ENCODE results near the gene PLEKHA1. TPM values are rescaled to one million over a fixed set of nuclear protein-coding genes. Genes with fewer than 3 reads are reported as not detected.

PLEKHA1 gene
- polyA plus RNA-seq, 4 donors: 15.4 to 64.7 (median 23.7) TPM

- no peak for DNase-seq
- H3K27ac ChIP-seq (ENCODE audit: low read depth in 1 of 3, low read length in 2 of 3): no peak overlapping the region
- FAIRE-seq: no peak
- no peak overlapping the region for H3K4me3 ChIP-seq (ENCODE audit: low read depth in 1 of 3, low read length in 3 of 3)
- H3K36me3 ChIP-seq (ENCODE audit: control insufficient read depth in 3 of 3, insufficient read depth in 2 of 3, low read depth in 1 of 3, low read length in 3 of 3): no peaks in the 10 kb centered on the region
- peaks cover 0 to 20% (median 0%) of the 10 kb centered on the region in 3 donors for H3K4me1 ChIP-seq (ENCODE audit: control insufficient read depth in 3 of 3, insufficient read depth in 2 of 3, low read depth in 1 of 3, low read length in 2 of 3)
- no peaks in the 10 kb centered on the region for H3K27me3 ChIP-seq (ENCODE audit: control insufficient read depth in 3 of 3, insufficient read depth in 3 of 3, low read length in 3 of 3)
- H3K9me3 ChIP-seq (ENCODE audit: control insufficient read depth in 2 of 2, insufficient read depth in 1 of 2, low read depth in 1 of 2, low read length in 1 of 2): no peaks in the 10 kb centered on the region
Observed at GRCh38 chr10:122445904-122446303, 71.4 kb downstream of the PLEKHA1 start.

DNA sequence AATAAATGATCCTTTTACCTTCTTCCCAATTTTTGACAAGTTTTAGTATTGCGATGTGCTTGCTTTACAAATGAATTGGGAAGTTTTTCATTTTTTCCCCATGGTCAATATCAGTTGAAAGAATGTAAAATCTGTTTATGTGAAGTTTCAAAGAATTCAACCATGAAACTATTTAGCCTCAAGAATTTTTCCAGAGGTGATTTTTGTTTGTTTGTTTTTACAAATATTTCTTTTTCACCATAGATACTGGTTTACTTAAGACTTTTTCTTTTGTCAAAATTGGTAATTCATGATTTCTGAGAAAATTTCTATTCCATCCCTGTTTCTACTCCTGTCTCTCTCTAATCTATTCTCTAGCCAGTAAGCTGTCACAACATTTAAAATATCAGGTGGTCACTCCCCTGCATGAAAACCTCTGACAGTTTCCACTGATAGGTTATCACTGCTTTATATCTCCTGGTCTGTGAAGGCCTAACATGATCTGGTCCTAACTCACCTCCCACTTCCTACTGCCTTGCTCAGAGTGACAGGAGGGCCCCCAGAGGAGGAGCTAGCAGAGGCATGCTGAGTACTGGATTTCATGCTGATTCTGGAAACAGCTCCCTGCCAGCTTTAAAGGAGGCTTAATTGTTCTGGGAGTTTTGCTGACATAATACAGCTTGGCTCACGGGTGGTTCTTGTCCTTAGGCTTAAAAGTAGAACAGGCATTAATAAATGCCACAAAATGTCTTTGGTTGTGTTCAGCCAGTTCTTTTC lies 72.3 kb downstream of the PLEKHA1 start:
- Histone ChIP-seq H3K9me3 (ENCODE audit: control insufficient read depth in 2 of 2, insufficient read depth in 1 of 2, low read depth in 1 of 2, low read length in 1 of 2) (no peaks in the 10 kb centered on the region), H3K27ac (ENCODE audit: low read depth in 1 of 3, low read length in 2 of 3) (no peak overlapping the region), H3K4me3 (ENCODE audit: low read depth in 1 of 3, low read length in 3 of 3) (no peak overlapping the region), H3K4me1 (ENCODE audit: control insufficient read depth in 3 of 3, insufficient read depth in 2 of 3, low read depth in 1 of 3, low read length in 2 of 3) (peaks cover 0 to 20% (median 0%) of the 10 kb centered on the region in 3 donors), H3K36me3 (ENCODE audit: control insufficient read depth in 3 of 3, insufficient read depth in 2 of 3, low read depth in 1 of 3, low read length in 3 of 3) (no peaks in the 10 kb centered on the region), H3K27me3 (ENCODE audit: control insufficient read depth in 3 of 3, insufficient read depth in 3 of 3, low read length in 3 of 3) (no peaks in the 10 kb centered on the region)
- FAIRE-seq (no peak), DNase-seq (peak in 1 of 2 donors; percentile 30)
- WGBS, 3 donors: 69 to 78% (median 76%) methylated on average over 2 of the region's 2 CpGs

DNA sequence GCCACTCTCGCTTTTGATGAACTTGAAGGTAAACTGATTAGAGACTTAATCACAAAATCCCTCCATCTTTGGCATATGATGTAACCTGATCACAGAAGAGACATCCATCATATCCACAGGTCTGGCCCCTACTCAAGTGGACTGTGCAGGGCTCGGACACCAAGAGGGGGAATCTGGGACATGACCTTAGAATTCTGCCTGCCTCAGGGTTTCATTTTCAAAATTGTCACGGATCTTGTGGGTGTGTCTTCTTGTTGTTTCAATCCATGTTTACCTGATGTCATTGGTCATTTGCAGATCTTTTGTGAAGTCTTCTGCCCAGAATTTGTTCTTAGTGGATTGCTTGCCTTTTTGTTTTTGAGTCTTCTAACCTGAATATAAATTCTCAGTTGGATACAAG lies 74.1 kb downstream of the PLEKHA1 start:
- no peaks in the 10 kb centered on the region for H3K27me3 ChIP-seq (ENCODE audit: control insufficient read depth in 3 of 3, insufficient read depth in 3 of 3, low read length in 3 of 3)
- no peak for DNase-seq
- H3K36me3 ChIP-seq (ENCODE audit: control insufficient read depth in 3 of 3, insufficient read depth in 2 of 3, low read depth in 1 of 3, low read length in 3 of 3): no peaks in the 10 kb centered on the region
- H3K4me1 ChIP-seq (ENCODE audit: control insufficient read depth in 3 of 3, insufficient read depth in 2 of 3, low read depth in 1 of 3, low read length in 2 of 3): peaks cover 0 to 20% (median 0%) of the 10 kb centered on the region in 3 donors
- no peak overlapping the region for H3K27ac ChIP-seq (ENCODE audit: low read depth in 1 of 3, low read length in 2 of 3)
- H3K4me3 ChIP-seq (ENCODE audit: low read depth in 1 of 3, low read length in 3 of 3): no peak overlapping the region
- H3K9me3 ChIP-seq (ENCODE audit: control insufficient read depth in 2 of 2, insufficient read depth in 1 of 2, low read depth in 1 of 2, low read length in 1 of 2): no peaks in the 10 kb centered on the region
- FAIRE-seq: no peak
- 49 to 67% (median 64%) methylated on average over 3 of the region's 3 CpGs for WGBS, 3 donors

- WGBS, 3 donors: 23 to 75% (median 45%) methylated on average over 4 of the region's 4 CpGs
- H3K36me3 ChIP-seq (ENCODE audit: control insufficient read depth in 3 of 3, insufficient read depth in 2 of 3, low read depth in 1 of 3, low read length in 3 of 3): no peaks in the 10 kb centered on the region
- H3K27me3 ChIP-seq (ENCODE audit: control insufficient read depth in 3 of 3, insufficient read depth in 3 of 3, low read length in 3 of 3): no peaks in the 10 kb centered on the region
- H3K9me3 ChIP-seq (ENCODE audit: control insufficient read depth in 2 of 2, insufficient read depth in 1 of 2, low read depth in 1 of 2, low read length in 1 of 2): no peaks in the 10 kb centered on the region
- H3K4me1 ChIP-seq (ENCODE audit: control insufficient read depth in 3 of 3, insufficient read depth in 2 of 3, low read depth in 1 of 3, low read length in 2 of 3): peaks cover 0 to 20% (median 0%) of the 10 kb centered on the region in 3 donors
- H3K27ac ChIP-seq (ENCODE audit: low read depth in 1 of 3, low read length in 2 of 3): peak overlapping the region in 1 of 3 donors; percentile 44
- DNase-seq (peak; percentile 61 to 67), FAIRE-seq (no peak)
- no peak overlapping the region for H3K4me3 ChIP-seq (ENCODE audit: low read depth in 1 of 3, low read length in 3 of 3)
Observed at GRCh38 chr10:122449153-122449552, 74.6 kb downstream of the PLEKHA1 start.

DNA sequence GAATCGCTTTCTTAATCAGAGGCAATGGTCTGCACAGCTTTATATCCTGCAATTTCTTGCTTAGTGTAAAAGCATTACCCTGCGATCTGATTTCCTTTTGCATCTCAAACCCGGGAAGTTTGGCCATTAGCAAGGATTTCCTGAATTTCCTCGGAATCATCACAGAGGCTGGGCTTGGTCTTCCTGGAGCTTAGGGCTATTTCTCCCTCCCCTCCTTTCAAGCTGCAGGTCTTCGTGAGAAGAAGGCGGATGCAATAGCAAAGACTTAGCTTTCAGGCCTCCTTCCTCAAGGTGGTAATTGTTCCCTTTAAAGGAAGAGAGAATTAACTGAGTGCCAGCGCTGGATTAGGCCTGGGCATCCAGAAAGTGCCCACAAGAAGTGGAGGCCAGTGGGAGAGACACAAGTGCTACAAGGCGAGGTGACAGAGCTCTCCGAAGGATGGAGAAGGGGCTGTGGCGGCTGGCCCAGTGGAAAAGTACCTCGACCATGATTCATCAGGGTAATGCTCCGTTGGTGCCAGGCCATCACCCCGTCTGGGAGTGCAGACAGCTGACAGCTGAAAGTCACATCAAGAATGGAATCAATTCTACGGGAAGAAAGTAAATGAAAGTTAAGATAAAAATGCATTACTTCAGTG lies 76.0 kb downstream of the PLEKHA1 start:
- WGBS, 3 donors: 76 to 84% (median 80%) methylated on average over 14 of the region's 14 CpGs
- FAIRE-seq: no peak

DNA sequence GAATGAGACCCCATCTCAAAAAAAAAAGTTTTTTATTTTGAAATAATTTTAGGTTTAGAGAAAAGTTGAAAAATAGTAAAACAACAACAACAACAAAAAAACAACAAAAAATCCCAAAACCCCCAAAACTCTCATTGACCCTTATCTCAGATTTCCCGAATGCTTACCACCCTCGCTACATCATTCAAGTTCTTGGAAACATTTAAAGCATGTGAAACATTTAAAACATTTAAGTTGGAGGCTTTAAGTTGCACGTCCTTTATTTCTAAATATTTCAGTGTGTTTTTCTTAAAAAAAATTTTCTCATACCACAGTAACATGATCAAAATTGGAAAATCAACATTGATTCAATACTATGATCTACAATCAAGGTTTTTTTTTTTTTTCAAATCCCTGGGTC lies 79.6 kb downstream of the PLEKHA1 start:
- Histone ChIP-seq H3K36me3 (ENCODE audit: control insufficient read depth in 3 of 3, insufficient read depth in 2 of 3, low read depth in 1 of 3, low read length in 3 of 3) (no peaks in the 10 kb centered on the region), H3K9me3 (ENCODE audit: control insufficient read depth in 2 of 2, insufficient read depth in 1 of 2, low read depth in 1 of 2, low read length in 1 of 2) (no peaks in the 10 kb centered on the region), H3K4me3 (ENCODE audit: low read depth in 1 of 3, low read length in 3 of 3) (no peak overlapping the region), H3K27me3 (ENCODE audit: control insufficient read depth in 3 of 3, insufficient read depth in 3 of 3, low read length in 3 of 3) (peaks cover 3 to 5% (median 3%) of the 10 kb centered on the region in 3 donors), H3K4me1 (ENCODE audit: control insufficient read depth in 3 of 3, insufficient read depth in 2 of 3, low read depth in 1 of 3, low read length in 2 of 3) (peaks cover 0 to 11% (median 0%) of the 10 kb centered on the region in 3 donors), H3K27ac (ENCODE audit: low read depth in 1 of 3, low read length in 2 of 3) (no peak overlapping the region)
- WGBS, 3 donors: 87 to 90% (median 87%) methylated on average over 3 of the region's 3 CpGs
- DNase-seq (no peak), FAIRE-seq (no peak)

More for the DNA sequence above, 76.0 kb downstream of the PLEKHA1 start:
- Histone ChIP-seq H3K4me3 (ENCODE audit: low read depth in 1 of 3, low read length in 3 of 3) (no peak overlapping the region), H3K27me3 (ENCODE audit: control insufficient read depth in 3 of 3, insufficient read depth in 3 of 3, low read length in 3 of 3) (no peaks in the 10 kb centered on the region), H3K36me3 (ENCODE audit: control insufficient read depth in 3 of 3, insufficient read depth in 2 of 3, low read depth in 1 of 3, low read length in 3 of 3) (no peaks in the 10 kb centered on the region), H3K27ac (ENCODE audit: low read depth in 1 of 3, low read length in 2 of 3) (no peak overlapping the region), H3K4me1 (ENCODE audit: control insufficient read depth in 3 of 3, insufficient read depth in 2 of 3, low read depth in 1 of 3, low read length in 2 of 3) (peaks cover 0 to 20% (median 0%) of the 10 kb centered on the region in 3 donors), H3K9me3 (ENCODE audit: control insufficient read depth in 2 of 2, insufficient read depth in 1 of 2, low read depth in 1 of 2, low read length in 1 of 2) (no peaks in the 10 kb centered on the region)
- DNase-seq: no peak

DNA sequence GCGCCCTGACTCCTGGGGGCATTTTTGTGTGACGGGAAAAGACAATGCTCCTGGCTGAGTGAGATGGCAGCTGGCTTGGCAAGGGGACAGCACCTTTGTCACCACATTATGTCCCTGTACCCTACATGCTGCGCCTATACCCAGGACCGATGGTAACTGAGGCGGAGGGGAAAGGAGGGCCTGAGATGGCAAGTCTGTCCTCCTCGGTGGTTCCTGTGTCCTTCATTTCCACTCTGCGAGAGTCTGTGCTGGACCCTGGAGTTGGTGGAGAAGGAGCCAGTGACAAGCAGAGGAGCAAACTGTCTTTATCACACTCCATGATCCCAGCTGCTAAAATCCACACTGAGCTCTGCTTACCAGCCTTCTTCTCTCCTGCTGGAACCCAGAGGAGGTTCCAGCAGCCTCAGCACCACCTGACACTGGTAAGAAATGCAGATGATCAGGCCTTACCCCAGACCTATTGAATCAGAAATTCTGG lies 80.1 kb downstream of the PLEKHA1 start, which contains the start of gene ARMS2:
Gene ARMS2 (plus strand): TSS at position 51 of the 478 bp plus-strand sequence. CDS start 75 bp downstream, at position 126.
- Histone ChIP-seq H3K36me3 (ENCODE audit: control insufficient read depth in 3 of 3, insufficient read depth in 2 of 3, low read depth in 1 of 3, low read length in 3 of 3) (no peaks in the 10 kb centered on the region), H3K27ac (ENCODE audit: low read depth in 1 of 3, low read length in 2 of 3) (no peak within 1 kb of the TSS), H3K4me1 (ENCODE audit: control insufficient read depth in 3 of 3, insufficient read depth in 2 of 3, low read depth in 1 of 3, low read length in 2 of 3) (peaks cover 0 to 6% (median 0%) of the 10 kb centered on the region in 3 donors), H3K9me3 (ENCODE audit: control insufficient read depth in 2 of 2, insufficient read depth in 1 of 2, low read depth in 1 of 2, low read length in 1 of 2) (no peaks in the 10 kb centered on the region), H3K4me3 (ENCODE audit: low read depth in 1 of 3, low read length in 3 of 3) (no peak within 1 kb of the TSS), H3K27me3 (ENCODE audit: control insufficient read depth in 3 of 3, insufficient read depth in 3 of 3, low read length in 3 of 3) (peaks cover 3 to 11% (median 8%) of the 10 kb centered on the region in 3 donors)
- no peak for FAIRE-seq
- no peak for DNase-seq
- WGBS, 3 donors: 75 to 88% (median 78%) methylated on average over 7 of the region's 7 CpGs

GRCh38 chr10:122455376-122456079 lies 81.0 kb downstream of the PLEKHA1 start:
- Histone ChIP-seq H3K27me3 (ENCODE audit: control insufficient read depth in 3 of 3, insufficient read depth in 3 of 3, low read length in 3 of 3) (peaks cover 3 to 19% (median 10%) of the 10 kb centered on the region in 3 donors), H3K27ac (ENCODE audit: low read depth in 1 of 3, low read length in 2 of 3) (no peak overlapping the region), H3K36me3 (ENCODE audit: control insufficient read depth in 3 of 3, insufficient read depth in 2 of 3, low read depth in 1 of 3, low read length in 3 of 3) (no peaks in the 10 kb centered on the region), H3K4me1 (ENCODE audit: control insufficient read depth in 3 of 3, insufficient read depth in 2 of 3, low read depth in 1 of 3, low read length in 2 of 3) (no peaks in the 10 kb centered on the region), H3K4me3 (ENCODE audit: low read depth in 1 of 3, low read length in 3 of 3) (no peak overlapping the region), H3K9me3 (ENCODE audit: control insufficient read depth in 2 of 2, insufficient read depth in 1 of 2, low read depth in 1 of 2, low read length in 1 of 2) (no peaks in the 10 kb centered on the region)
- WGBS, 3 donors: 88 to 92% (median 90%) methylated on average over 11 of the region's 11 CpGs
- DNase-seq (no peak), FAIRE-seq (no peak)

Data from small intestine (tissue), 7 donors.